HG03045 (cell line): Measurements from ENCODE around the gene SPRING1.

ENCODE experiments used
- ATAC-seq: cut with Tn5 transposase; IDR thresholded peaks from one replicate; pipeline ENCODE4 v1.9.1; 2021; ENCODE audit warnings: mild to moderate bottlenecking, moderate library complexity; ENCODE audit not compliant: unreplicated experiment

SPRING1 gene

GRCh38 chr12:116710370-116711150 lies 27.3 kb downstream of the SPRING1 start:
- no peak for ATAC-seq

GRCh38 chr12:116709768-116710167 lies 28.1 kb downstream of the SPRING1 start:
- no peak for ATAC-seq

GRCh38 chr12:116708826-116709756 lies 28.8 kb downstream of the SPRING1 start:
- ATAC-seq = no peak

- no peak for ATAC-seq
Measured at GRCh38 chr12:116707751-116708150, 30.1 kb downstream of the SPRING1 start.

GRCh38 chr12:116703214-116703795 lies 34.6 kb downstream of the SPRING1 start:
- no peak for ATAC-seq

GRCh38 chr12:116701432-116701831 lies 36.4 kb downstream of the SPRING1 start:
- ATAC-seq = no peak

GRCh38 chr12:116700066-116700465 lies 37.8 kb downstream of the SPRING1 start:
- ATAC-seq = no peak

- ATAC-seq = no peak
Measured at GRCh38 chr12:116698554-116699075, 39.3 kb downstream of the SPRING1 start.

GRCh38 chr12:116698116-116698515 lies 39.8 kb downstream of the SPRING1 start:
- no peak for ATAC-seq

GRCh38 chr12:116697716-116698115 lies 40.2 kb downstream of the SPRING1 start:
- ATAC-seq = no peak

- no peak for ATAC-seq
Measured at GRCh38 chr12:116697305-116697704, 40.6 kb downstream of the SPRING1 start.

GRCh38 chr12:116695464-116695725 lies 42.5 kb downstream of the SPRING1 start:
- ATAC-seq = no peak

- ATAC-seq = no peak
Measured at GRCh38 chr12:116694653-116695463, 43.0 kb downstream of the SPRING1 start.

- ATAC-seq = no peak
Measured at GRCh38 chr12:116693286-116694227, 44.3 kb downstream of the SPRING1 start.

GRCh38 chr12:116692605-116693004 lies 45.3 kb downstream of the SPRING1 start:
- ATAC-seq = no peak

- no peak for ATAC-seq
Measured at GRCh38 chr12:116691636-116692035, 46.2 kb downstream of the SPRING1 start.

GRCh38 chr12:116691205-116691604 lies 46.7 kb downstream of the SPRING1 start:
- ATAC-seq = no peak

GRCh38 chr12:116689979-116690744 lies 47.7 kb downstream of the SPRING1 start:
- ATAC-seq = no peak

GRCh38 chr12:116689521-116689920 lies 48.3 kb downstream of the SPRING1 start:
- no peak for ATAC-seq
